GM21528 (cell line): ENCODE results near the gene AGL.
"Not testable (repeated sequence)": the region's sequence is repeated elsewhere in the genome, so short reads cannot be mapped to it uniquely, and the experiment has no call there.

ENCODE experiments used
- ATAC-seq: cut with Tn5 transposase; IDR thresholded peaks from one replicate; pipeline ENCODE4 v1.9.1; 2021; ENCODE audit warnings: mild to moderate bottlenecking, moderate library complexity; ENCODE audit not compliant: unreplicated experiment, low FRiP score

AGL gene

GRCh38 chr1:99850459-99851291, 514 bp downstream of the AGL start:
- ATAC-seq = peak; percentile 8

- no peak for ATAC-seq
Observed at GRCh38 chr1:99851850-99852454, 1.8 kb downstream of the AGL start.

GRCh38 chr1:99852648-99853047, 2.5 kb downstream of the AGL start:
- ATAC-seq = no peak

- no peak for ATAC-seq
Observed at GRCh38 chr1:99855914-99856450, 5.8 kb downstream of the AGL start.

GRCh38 chr1:99857041-99857440, 6.9 kb downstream of the AGL start:
- ATAC-seq = not testable (repeated sequence)

GRCh38 chr1:99858286-99858685, 8.1 kb downstream of the AGL start:
- no peak for ATAC-seq

GRCh38 chr1:99858881-99859280, 8.7 kb downstream of the AGL start:
- no peak for ATAC-seq

GRCh38 chr1:99860703-99861102, 10.5 kb downstream of the AGL start:
- no peak for ATAC-seq

GRCh38 chr1:99867682-99868081, 17.5 kb downstream of the AGL start:
- no peak for ATAC-seq

GRCh38 chr1:99869304-99869703, 19.1 kb downstream of the AGL start:
- ATAC-seq = no peak

- ATAC-seq = no peak
Observed at GRCh38 chr1:99869723-99870122, 19.6 kb downstream of the AGL start.

- ATAC-seq = no peak
Observed at GRCh38 chr1:99872063-99872462, 21.9 kb downstream of the AGL start.

GRCh38 chr1:99877568-99877967, 27.4 kb downstream of the AGL start:
- no peak for ATAC-seq

- ATAC-seq = no peak
Observed at GRCh38 chr1:99886179-99886578, 36.0 kb downstream of the AGL start.

GRCh38 chr1:99886841-99887240, 36.7 kb downstream of the AGL start:
- ATAC-seq = no peak

- ATAC-seq = no peak
Observed at GRCh38 chr1:99887890-99888289, 37.7 kb downstream of the AGL start.

GRCh38 chr1:99891997-99892396, 41.8 kb downstream of the AGL start:
- ATAC-seq = no peak

- not testable (repeated sequence) for ATAC-seq
Observed at GRCh38 chr1:99903278-99903677, 53.1 kb downstream of the AGL start.

- no peak for ATAC-seq
Observed at GRCh38 chr1:99906535-99906934, 56.4 kb downstream of the AGL start.

GRCh38 chr1:99917214-99917613, 67.1 kb downstream of the AGL start:
- ATAC-seq = no peak

- no peak for ATAC-seq
Observed at GRCh38 chr1:99919220-99919619, 69.1 kb downstream of the AGL start.

- no peak for ATAC-seq
Observed at GRCh38 chr1:99934801-99935200, 84.6 kb downstream of the AGL start.
